C4-2B (cell line): Measurements from ENCODE around the gene PRADC1.

ENCODE experiments used
- H3K27ac ChIP-seq: fragments of 450-650 bp; 2 replicates; pipeline ENCODE4 v1.5.1; 2017
- ZFX ChIP-seq: fragments of 450-650 bp; IDR thresholded peaks from 2 replicates; pipeline ENCODE4 v1.6.1; 2017
- TF ChIP-seq, protein P1 (sequence below): fragments of 450-650 bp; conservative IDR thresholded peaks from 2 replicates; pipeline ENCODE4 v1.5.1; 2017; ENCODE audit warnings: mild to moderate bottlenecking

PRADC1 gene

DNA sequence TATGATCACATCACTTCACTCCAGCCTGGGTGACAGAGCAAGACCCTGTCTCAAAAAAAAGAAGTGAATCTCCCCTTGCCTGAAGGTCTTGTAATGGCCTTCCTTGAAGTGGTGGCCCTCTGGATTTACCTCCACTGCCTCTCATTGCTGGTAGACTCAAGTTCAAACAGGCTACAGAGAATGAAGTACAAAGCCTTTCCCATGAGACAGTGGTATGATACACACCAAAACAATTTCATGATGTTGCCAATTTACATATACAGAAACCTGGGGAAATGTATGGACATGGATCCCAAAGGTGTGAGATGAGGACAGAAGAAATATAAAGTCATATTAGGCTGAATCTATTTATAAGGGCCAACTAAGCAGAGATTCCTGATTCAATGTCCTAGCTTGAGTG, 35.5 kb downstream of the PRADC1 start:
- H3K27ac ChIP-seq: no peak overlapping the region
- TF ChIP-seq, protein P1, sequence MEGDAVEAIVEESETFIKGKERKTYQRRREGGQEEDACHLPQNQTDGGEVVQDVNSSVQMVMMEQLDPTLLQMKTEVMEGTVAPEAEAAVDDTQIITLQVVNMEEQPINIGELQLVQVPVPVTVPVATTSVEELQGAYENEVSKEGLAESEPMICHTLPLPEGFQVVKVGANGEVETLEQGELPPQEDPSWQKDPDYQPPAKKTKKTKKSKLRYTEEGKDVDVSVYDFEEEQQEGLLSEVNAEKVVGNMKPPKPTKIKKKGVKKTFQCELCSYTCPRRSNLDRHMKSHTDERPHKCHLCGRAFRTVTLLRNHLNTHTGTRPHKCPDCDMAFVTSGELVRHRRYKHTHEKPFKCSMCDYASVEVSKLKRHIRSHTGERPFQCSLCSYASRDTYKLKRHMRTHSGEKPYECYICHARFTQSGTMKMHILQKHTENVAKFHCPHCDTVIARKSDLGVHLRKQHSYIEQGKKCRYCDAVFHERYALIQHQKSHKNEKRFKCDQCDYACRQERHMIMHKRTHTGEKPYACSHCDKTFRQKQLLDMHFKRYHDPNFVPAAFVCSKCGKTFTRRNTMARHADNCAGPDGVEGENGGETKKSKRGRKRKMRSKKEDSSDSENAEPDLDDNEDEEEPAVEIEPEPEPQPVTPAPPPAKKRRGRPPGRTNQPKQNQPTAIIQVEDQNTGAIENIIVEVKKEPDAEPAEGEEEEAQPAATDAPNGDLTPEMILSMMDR: no peak
- no peak for TF ChIP-seq ZFX

- no peak for TF ChIP-seq ZFX
- TF ChIP-seq, protein P1: no peak
- no peak overlapping the region for H3K27ac ChIP-seq
Measured at GRCh38 chr2:73187549-73187948, 45.5 kb downstream of the PRADC1 start.

DNA sequence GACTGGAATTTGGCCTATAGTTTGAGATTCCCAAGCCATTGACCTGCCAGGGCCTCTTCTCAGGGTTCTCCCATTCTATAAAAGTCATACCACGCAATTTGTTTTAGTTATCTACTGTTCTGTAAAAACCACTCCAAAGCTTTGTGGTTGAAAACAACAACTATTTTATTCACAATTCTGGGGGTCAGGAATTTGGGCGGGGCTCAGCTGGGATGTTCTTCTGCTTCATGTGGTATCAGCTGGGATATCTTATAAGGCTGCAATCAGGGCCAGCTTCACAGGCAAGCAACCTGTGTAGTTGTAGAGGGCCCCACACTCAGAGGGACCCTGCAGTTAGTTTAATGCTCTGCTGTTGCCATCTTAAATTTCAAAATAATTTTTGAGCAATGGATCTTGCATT, 47.1 kb downstream of the PRADC1 start:
- TF ChIP-seq ZFX: no peak
- TF ChIP-seq, protein P1: no peak

More for the DNA sequence above, 47.1 kb downstream of the PRADC1 start:
- H3K27ac ChIP-seq: no peak overlapping the region
